Activated T-cell treated with anti-CD3 and anti-CD28 coated beads for 1 hour (primary cell): ENCODE measurements around the gene RAB35.

Experiments
- DNase-seq: peaks from one replicate; pipeline ENCODE4 v3.0.0-alpha.2; 2020; ENCODE audit warnings: low read depth

RAB35 gene

GRCh38 chr12:120103371-120103770 lies 13.2 kb downstream of the RAB35 start:
- DNase-seq = no peak

GRCh38 chr12:120103044-120103338 lies 13.6 kb downstream of the RAB35 start:
- no peak for DNase-seq

- no peak for DNase-seq
Observed at GRCh38 chr12:120102189-120103043, 14.1 kb downstream of the RAB35 start.

DNA sequence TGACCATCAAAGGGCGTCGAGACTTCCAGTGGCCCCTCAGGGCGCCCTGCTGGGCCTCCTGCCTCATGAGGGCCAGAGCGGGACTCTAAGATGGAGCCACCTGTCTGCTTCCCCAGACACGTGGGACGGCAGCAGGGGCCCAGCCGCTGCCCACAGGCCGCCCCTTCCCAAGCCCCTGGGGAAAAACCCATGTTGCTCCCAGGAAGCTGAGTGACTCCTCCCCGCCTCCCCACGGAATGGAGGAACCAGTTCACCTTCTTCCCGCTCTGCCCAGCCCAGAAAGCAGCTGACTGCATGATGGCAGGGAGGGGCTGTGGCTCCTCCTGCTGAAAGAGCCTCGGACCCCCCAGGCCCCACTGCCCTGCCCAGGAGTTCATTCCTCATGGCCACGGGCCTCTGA lies 14.9 kb downstream of the RAB35 start:
- DNase-seq = no peak

DNA sequence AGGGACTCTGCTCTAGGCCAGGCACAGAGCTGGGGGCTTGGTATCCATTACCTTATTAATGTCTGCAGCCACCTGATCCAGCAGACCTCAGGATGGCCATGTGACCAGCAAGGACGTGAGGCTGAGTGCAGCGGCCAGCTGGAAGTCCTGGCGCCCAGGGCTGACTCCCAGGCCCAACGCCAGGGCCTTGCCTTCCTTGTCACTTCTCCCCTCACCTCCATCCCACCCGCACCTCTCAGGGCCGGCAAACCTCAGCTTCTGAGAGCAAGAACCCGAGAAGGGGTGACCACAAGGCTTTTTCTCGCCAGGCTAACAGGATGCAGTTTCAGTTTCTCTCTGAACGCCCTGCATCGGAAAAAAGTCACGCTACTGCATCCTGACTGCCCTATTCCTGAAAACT lies 15.4 kb downstream of the RAB35 start:
- no peak for DNase-seq

GRCh38 chr12:120100630-120101029 lies 15.9 kb downstream of the RAB35 start:
- no peak for DNase-seq

DNA sequence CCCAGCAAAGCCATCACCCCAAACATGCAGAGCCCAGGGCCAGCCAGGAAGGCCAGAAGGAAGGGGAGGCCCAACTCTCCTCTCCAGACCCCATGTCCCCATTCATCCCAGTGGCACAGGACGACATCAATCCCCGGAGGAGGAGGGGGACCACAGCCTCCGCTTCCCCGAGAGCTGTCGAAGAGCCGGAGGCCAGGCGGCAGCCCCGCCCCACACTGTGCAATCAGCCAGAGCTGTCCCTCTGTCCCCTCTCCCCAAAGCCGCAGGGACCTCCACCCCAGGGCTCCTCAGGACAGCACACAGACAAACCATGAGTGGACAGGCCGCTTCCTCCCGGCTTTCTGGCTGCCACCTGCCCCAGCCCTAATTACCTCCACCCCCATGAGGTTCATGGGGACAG lies 16.8 kb downstream of the RAB35 start:
- DNase-seq = no peak

GRCh38 chr12:120098756-120099470 lies 17.6 kb downstream of the RAB35 start:
- no peak for DNase-seq

DNA sequence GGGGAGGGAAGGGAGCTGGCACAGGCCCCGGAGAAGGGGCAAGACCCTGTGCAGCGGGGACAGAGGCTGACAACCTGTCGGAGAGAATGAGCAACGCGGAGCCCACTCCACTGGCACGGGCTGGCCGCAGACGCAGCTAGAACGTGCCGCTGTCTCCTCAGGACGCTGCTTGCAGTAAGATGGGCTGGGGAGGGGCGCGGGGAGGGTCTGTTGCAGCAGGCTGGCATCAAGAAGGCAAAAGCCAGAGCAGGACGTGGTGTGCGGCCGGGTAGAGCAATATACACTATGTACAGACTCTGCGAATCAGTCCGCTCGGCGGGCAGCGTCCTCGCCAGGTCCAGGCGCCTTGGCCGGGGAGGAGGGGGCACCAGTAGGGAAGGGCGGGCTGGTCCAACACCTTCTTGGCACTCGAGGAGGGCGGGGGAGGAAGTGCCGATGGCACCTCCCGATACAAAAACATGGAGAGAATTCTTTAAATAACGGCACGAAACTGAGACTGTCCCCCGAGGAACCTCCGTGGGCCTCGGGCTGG lies 19.8 kb downstream of the RAB35 start:
- no peak for DNase-seq

DNA sequence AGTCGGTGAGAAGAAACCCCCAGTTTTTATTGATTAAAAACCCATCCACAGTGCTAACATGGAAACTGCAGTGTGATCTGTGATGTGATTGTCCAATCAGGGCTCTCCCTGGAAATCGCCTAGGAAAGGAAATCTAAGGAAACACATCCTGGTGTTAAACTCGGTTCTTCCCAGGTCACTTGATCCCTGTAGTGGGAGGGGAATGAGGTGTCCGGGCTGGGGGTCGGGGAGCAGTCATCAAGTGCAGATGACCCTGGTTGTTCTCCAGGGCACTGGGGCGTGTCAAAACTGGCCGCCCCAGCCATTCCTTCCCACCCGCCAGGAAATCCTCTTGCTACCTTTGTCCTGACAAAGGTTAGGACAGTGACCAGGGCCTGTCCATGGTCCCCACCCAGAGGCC lies 20.8 kb downstream of the RAB35 start:
- DNase-seq = no peak

GRCh38 chr12:120095331-120095730 lies 21.2 kb downstream of the RAB35 start:
- DNase-seq = no peak

GRCh38 chr12:120094485-120094884 lies 22.1 kb downstream of the RAB35 start:
- DNase-seq = no peak

- no peak for DNase-seq
Observed at GRCh38 chr12:120093592-120094355, 22.8 kb downstream of the RAB35 start.

DNA sequence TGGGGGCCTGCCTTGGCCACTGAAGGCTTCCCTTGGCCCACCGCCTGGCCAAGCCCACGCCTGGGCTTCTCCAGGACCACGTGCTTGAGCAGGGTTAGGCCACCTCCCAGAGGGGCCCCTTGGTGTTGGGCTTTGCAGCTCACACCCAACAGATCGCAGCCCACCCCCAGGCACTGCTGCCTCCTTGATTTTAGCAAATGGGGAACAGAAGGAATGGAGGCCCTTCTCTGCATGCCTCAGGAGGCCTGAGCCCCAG lies 23.3 kb downstream of the RAB35 start:
- DNase-seq = no peak

- no peak for DNase-seq
Observed at GRCh38 chr12:120092551-120093335, 23.8 kb downstream of the RAB35 start.

DNA sequence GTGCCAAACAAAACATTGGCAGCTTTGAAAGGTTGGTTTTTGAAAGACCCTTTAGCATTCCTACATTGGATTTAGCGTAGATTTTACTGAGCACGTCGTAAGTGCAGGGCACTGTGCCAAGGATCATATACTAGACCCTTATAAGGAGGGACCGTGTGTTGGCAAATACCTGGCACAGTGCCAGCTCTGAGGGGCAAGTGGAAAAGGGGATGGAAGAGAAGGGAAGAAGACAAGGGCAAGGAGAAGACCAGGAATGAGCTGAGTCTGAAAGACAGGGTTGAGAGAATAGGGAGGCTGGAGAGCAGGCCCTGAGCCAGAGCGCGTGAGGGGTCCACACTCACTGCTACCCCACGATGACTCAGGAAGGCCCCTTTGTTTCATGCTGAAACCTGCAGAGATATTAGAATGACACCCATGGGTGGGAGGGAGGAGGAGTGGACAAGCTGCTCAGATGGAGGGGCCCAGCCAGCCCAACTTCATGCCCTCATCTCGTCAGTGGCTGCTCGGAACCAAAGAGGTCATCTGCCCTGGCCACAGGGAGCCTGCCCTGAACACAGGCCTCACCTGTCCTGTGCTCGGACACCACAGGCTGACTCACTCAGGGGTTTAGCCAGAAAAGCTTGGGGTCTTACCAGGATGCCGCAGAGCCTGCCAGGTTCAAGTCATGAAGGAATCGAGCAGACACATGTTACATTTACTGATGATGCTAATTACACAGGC lies 25.0 kb downstream of the RAB35 start:
- no peak for DNase-seq

DNA sequence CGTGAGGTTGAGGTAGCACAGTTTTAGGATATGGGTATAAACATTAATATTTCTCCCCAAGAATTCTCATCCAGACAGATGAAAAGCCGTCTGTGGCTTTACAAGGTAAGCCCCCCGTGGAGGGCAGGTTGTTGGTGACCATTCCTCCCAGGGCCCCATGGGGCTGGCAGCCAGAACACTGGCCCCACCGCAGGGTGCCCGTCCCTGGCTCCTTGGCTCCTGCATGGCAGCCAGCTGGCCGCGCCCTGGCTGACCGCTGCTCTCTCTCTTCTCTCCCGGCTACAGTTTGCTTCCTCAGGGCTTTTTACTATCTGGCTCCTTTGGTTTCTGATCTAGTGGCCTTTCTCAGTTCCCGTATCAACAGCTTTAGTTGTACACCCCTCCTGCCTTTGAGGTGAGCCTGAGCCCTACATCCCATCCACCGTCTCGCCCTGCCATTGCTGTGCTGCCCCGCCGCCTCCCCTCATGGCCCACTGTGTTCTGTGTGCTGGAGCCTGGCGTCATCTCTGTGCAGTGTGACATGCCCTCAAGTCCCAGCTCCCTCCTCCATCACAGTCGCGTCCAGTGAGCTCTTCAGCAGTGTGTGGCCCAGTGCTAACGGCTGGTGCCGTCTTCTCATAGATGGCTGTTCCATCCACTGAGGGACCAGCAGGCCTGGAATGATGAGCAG lies 25.8 kb downstream of the RAB35 start:
- DNase-seq = no peak

DNA sequence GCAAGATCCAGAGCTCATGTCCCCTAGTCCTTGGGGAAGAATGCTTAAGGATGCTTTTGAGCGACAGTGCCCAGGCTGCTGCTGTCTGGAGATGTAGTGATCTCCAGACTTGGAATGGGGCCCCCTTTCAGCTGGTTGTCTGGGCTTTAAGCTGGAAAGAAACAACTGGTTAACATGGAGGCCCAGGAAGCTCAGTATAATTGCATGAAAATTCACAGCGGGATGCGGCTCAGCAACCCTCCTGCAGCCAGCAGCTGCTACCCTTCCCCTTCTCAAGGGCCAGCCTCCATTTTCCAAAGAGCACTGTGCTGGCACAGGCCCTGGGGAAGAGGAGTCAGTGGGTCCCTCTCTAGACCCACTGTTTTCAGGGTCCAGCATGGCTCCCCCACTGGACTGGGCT lies 26.3 kb downstream of the RAB35 start:
- DNase-seq = no peak

- DNase-seq = no peak
Observed at GRCh38 chr12:120089796-120090195, 26.8 kb downstream of the RAB35 start.

- no peak for DNase-seq
Observed at GRCh38 chr12:120089105-120089504, 27.4 kb downstream of the RAB35 start.
